ENCODE results near the gene AHRR.
"Not testable (repeated sequence)": the region's sequence is repeated elsewhere in the genome, so short reads cannot be mapped to it uniquely, and the experiment has no call there.

The AHRR gene

GRCh38 chr5:368183-369084 lies 46.9 kb downstream of the AHRR start:
- DNase-seq, result peak; percentile 89

- DNase-seq, result peak; percentile 56
Observed at GRCh38 chr5:369151-369868, 47.8 kb downstream of the AHRR start.

- not testable (repeated sequence) for DNase-seq
Observed at GRCh38 chr5:369869-370236, 48.3 kb downstream of the AHRR start.

DNA sequence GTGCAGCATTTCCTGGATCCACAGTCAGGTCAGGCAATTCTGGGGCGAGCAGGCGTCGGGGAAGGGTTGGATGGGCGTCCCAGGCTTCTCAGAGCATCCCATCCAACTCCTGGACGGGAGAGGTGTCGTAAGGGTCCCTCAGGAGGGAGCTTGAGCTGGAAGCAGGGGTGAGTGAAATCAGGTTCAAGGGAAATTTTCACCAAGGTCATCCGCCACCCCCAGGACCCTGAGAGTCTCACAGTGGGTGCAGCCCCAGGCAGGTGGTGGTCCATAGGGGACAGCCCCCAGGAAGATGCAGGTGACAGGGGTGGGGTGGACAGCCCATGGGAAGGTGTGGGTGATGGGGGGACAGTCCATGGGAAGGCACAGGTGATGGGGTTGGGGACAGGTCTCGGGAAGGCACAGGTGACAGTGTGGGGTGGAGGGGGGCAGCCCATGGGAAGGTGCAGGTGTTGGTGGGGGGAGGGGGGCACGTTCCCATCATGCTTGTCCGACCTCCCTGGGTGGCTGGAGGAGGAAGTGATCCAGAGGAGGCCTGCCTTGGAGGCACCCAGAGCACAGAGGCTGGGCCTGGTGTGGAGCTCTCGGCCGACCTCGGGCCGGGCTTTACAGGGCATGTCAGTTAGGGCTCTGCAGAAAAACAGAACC lies 48.9 kb downstream of the AHRR start:
- DNase-seq, result no peak

GRCh38 chr5:370959-371810 lies 49.7 kb downstream of the AHRR start:
- DNase-seq, result no peak

DNA sequence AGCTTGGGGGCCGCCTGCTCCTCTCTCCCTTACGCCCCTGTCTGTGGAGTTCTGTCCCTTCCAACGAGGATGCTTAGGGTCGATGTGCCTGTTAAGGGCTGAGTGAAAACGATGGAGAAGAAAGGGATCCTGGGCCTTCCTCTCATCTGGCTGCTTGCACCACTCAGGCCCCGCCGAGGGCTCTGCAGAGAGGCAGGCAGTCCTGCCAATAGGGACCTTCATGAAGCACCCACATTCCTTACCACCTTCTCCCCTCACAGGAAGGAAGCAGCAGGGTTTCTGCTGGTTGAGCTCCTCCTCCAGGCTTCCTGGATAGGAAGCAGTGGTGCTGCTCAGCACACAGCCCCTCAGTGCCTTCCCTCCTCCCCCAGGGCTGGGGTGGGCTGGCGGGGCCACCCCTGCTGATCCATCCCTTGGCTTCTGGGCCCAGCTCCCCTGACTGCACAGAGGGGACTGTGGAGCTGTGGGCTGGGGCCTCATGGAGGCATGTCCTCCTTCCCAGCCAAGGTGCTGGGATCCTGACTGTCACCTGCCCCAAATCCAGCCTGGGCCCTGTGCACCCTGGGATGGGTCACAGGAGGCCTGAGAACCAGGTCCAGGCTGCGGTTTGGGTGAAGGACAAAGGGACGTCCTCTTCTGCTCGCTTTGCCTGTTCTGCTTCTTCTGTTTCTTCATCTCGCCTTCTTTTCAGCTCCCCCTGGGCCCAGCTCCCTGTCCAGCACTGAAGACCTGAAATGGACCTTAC lies 50.5 kb downstream of the AHRR start:
- peak; percentile 19 for DNase-seq

DNA sequence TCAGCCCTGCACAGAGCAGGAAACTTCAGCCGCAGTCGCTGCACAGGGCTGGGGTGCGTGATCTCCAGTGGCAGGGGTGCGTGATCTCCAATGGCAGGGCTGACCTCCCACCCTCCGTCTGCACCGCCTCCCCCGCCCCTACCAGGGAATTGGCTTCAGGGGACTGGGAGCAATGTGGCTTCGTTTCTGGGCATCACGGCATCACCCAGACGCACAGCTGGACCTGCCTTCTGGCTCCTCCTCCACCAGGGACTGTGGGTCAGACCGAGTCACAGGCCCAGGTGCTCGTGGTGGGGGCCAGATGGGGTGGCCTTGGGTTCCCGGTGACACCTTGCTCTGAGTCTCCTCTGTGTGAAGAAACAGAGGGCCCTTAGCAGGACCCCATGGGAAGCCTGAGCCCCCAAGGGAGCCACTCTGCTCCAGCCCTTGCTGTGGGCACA lies 51.1 kb downstream of the AHRR start:
- no peak for DNase-seq

- DNase-seq, result no peak
Observed at GRCh38 chr5:372996-373709, 51.6 kb downstream of the AHRR start.

DNA sequence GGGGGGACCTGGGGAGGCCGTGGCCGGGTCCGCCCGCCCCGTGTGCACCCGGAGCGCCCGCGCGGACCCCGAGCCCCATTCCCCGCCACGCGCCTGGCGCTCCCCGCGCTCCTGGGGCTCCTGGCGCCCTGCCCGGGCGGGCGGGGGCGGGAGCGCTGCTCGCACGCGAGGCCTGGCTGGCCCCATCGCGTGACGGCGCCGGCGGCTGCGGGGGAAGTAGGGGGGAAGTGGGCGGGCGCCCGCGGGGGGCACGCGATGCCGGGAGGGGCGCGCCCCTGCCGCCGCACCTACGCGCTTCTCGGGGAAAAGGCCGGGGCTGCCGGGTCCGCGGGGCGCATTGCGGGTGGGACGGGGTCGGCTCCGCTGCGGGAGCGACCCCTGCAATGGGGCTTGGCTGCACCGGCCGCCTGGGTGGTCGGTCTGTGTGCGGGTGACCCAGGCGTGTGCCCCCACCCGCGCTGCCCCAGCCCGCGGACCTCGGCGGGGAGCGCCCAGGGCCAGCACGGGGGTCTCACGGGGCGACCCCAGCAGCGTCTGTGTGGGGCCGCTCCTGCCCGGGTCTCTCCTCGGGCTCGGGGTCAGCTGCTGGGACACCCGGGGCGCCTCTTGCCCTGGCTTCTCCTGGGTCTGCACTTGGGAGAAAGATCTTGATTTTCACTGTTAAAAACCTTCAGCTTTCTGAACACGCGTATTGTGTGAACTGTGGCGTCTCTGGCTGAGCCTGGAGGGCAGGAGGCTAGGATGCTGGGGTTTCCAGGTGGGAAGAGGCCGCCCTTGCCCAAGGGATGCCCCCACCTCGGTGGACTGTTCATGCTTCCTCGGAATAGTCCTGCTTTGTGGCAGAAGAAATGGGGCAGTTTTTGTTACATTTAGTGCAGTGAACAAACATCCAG lies 52.4 kb downstream of the AHRR start:
- DNase-seq, result peak; percentile 61

DNA sequence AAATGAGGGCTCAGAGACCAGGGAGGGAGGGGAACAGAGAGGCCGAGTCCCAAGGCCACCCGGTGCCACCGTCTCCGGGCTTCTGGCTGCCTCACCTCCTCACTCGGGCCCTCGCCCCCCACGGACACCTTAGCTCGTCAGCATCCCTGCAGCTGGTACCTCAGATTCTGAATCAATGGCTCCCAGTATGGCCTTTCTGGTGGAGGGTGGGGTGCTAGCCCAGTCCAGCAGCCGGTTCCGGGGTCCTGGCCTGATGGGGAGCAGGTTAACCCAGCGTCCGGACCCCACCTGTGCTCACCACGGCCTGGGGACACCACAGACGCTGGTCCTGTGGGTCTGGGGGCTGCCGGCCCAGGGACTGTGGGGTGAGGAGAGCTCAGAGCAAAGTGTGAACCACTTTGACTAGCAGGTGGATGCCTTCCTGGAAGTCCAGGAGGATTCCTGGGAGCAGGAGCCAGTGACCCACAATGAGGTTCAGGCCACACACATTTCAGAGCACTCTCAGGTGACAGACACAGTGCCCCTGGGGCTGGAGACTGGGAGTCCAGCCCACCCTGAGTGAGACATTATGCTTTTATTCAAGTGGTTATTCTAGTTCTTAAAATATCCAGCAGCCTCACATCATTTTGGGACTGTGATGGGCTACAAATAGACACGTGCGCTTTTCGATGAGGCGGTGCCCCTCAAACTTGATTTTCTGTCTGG lies 53.3 kb downstream of the AHRR start:
- no peak for DNase-seq

DNA sequence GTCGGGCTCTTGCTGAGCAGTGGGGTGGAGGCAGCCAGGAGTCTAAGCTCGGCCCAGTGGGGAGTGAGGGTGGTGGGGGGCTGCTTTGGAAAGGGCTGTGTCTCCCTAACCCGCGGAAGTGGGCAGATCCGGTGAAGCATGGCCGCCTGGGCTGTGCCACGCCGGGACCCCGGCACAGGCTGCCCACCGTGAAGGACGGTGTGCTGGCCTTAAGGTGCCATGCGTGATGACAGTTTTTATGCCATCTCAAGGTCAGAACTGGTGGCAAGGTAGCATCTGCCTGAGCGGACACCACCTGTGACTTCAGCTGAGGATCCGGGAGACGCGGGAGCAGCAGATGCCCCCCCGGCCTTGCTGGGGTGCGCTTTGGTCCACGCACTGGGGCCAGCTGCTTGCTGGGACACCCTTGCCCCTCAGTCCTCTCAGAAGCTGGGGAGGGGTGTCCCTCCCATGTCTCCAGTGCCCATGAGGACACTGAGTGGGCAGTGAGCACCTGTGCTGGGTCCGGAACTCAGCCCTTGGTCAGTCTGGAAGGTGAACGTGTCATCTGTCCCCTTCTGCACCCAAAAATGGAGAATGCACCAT lies 53.9 kb downstream of the AHRR start:
- DNase-seq, result no peak

GRCh38 chr5:375921-376798 lies 54.6 kb downstream of the AHRR start:
- no peak for DNase-seq

DNA sequence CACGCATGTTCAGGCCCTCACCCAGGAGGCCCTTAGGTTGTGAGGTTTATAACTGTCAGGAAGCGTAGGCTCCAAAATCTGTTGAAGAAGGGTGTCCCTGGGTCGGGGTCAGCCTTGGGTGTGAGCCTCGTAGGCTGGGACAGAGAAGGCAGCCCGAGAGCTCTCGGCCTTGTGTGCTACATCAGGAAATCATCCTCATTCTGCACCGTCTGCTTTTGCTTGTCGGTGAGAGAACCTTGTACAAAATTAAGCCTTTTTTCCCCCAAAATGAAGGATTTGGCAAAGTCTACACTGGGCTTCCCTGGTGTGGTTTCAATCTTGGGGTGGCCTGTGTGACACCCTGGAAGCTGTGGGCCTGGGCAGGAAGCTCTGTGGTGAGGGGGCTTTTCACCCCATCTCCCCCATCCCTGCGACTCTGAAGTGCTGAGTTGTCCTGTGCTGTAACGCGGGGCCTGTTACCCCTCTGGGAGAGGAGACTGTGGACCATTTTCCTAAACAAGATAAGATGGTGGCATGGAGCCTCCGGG lies 55.3 kb downstream of the AHRR start:
- DNase-seq, result no peak

DNA sequence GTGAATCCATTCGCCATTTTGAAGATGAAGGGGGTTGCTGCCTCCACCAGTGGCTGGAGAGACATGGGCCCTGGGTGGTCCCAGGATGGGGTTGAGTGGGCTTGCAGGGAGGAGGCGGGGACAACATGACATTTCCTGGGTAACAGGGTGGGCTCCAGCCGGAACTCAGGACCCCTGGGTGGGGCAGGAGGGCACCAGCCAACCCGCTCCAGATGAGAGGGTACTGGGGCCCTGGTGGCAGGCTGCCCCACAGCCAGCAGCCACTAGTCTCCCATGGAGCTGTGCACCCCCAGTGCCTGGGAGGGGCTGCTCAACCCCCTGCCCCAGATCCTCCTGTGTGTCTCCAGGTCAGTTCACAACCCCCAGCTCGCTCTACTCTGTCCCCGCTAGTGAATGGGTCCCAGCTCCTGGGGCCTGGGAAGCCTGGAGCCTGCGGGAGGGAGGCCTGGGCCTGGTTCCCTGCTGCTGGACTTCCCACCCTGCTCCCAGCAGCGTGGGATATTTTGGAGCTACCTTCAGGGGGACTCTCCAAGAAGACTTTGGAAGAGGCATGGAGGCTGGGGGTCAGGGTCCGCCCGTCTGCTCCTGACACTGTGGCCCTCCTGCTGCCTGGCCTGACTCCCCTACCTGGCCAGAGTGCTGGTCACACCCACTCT lies 55.9 kb downstream of the AHRR start:
- DNase-seq, result no peak

GRCh38 chr5:378301-378891 lies 56.9 kb downstream of the AHRR start:
- peak; percentile 10 for DNase-seq

- peak; percentile 45 for DNase-seq
Observed at GRCh38 chr5:378976-379742, 57.6 kb downstream of the AHRR start.

Data from HCEC 1CT (cell line).